HG03432 (cell line): ENCODE data around the gene SLC29A2.

ENCODE experiments used
- ATAC-seq: cut with Tn5 transposase; IDR thresholded peaks from one replicate; pipeline ENCODE4 v1.9.1; 2021; ENCODE audit warnings: mild to moderate bottlenecking, moderate library complexity; ENCODE audit not compliant: unreplicated experiment

Gene SLC29A2

DNA sequence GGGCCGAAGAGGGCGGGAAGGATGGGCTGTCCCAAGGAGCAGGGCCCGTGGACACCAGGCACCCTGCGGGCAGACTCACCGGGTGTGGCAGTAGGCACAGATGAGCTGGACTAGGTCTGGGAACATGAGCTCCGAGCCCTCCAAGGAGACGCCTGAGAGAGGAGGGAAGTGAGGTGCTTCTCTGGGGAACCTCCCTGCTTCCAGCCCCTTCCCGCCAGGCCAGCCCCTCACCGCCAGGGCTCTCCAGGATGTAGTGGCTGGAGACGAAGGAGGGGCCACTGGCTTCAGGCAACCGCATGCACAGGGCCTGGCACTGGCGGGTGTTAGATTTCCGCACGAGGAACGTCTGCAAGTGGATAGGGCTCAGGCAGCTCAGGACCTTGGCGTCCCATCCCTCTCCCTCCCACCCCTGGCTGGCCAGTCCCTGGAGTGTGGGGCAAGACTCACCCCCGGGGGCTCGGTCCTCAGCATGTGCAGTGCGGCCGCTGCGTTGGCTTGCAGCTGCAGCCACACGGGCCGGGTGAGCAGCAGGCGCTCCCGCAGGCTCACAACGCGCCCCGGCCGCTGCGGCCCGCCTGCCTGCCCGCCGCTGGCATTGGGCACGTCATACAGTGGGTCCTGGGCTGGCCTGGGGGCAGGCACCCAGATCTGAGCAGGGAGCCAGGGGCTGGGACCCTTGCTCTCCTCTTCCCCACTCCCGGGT is 35.9 kb downstream of the SLC29A2 start:
- no peak for ATAC-seq

DNA sequence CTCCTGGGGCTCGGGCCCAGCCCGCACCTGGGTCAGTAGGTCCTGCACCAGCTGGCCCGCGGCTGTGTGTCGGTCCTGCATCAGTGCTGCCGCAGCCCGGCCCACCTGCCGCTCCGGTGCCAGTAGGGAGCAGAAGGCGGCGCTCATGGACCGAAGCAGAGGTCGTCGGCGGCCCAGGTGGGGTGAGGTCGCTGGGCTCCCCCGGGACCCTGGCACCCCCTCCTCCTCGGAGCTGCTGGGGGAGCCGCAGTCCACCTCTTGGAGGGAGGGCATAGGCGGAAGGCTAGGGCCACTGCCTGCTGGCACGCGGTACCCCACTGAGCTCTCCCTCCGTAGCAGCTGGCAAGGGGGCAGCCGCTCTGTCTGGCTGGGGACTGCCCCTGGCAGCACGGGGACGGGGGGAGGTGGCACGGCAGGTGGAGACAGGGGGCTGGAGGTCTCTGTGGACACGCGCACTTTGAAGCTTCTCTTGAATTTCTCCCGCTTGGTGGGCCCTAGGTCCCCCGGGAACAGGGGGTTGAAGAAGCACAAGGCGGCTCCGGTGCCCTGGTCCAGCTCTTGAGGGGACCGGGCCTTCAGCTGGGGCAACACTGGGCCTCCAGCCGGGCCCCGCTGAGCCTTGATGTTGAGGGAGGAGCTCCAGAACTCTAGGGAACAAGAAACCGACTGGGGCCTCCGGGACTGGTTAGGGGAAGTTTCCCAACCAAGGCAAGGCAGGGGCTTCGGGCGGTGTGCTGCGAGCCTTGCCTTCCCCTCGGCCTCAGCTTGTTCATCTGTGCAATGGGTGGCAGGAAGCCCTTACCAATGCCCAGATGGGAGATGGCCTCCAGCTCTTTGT is 36.7 kb downstream of the SLC29A2 start:
- ATAC-seq = no peak

GRCh38 chr11:66333896-66334604 is 37.5 kb downstream of the SLC29A2 start:
- ATAC-seq = no peak

DNA sequence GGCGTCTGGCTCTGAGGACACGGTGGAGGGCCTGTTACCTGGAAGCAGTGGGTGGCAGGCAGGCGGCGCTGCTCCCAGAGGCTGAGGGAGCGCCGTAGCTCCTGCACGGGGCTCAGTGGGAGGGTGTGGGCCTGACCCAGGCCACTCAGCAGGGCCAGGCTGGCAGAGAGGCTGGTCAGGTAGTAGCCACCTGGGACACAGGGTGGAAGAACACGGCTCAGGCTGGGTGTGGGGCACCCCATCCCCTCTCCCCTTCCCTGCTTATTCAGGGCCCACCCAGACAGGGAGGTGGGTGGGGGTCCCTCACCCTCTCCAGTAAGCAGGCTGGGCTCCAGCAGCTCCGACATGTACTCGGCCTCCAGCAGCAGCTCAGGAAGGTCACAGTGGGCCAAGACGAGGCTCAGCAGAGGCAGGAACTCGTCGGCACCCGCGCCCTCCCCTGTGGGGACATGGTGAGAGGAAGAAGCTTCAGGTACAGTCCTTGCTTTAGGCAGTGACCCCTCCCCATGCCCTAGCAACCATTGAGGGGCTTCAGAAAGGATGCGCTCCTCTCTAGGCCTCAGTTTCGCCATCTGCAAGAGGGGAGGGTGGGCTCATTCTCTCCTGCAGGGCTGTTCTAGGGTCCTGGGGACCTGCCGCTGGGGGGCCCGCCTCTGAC is 38.2 kb downstream of the SLC29A2 start:
- ATAC-seq = no peak

DNA sequence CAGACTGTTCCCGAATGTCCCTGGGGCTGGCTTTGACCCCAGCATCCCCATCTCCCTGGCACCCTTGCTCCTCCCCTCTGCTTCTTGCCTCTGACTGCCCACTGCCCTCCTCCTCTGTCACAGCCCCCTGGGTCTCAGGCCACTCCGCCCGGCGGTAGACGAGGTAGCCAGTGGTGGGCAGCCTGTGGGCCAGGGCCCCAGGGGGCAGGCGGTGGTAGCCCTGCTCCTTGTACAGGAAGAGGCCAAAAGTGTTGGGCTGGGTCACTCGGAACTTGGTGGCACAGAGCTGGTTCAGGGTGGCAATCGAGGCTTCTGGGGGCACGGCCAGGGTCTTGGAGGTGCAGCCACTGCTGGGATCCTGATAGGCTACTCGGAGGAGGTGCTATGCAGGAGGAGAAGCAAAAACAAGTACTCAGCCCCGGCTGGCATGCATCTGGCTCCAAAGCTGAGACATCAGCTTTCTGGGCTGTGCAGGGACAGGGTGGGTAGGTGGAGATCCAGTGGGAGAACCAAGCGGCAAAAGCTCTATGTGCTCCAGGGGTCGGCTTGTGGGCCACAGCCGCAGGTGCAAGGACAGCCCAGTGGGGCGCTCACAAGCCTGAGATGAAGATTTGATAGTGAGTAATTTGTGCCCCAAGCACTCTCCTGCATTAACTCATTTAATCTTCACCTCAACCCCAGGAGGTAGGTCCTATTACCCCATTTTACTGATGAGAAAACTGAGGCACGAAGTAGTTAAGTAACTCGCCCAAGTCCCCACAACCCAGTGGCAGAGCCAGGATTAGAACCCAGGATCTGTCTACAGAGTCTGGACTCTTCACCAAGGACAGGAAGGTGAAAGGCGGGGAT is 39.0 kb downstream of the SLC29A2 start:
- no peak for ATAC-seq

DNA sequence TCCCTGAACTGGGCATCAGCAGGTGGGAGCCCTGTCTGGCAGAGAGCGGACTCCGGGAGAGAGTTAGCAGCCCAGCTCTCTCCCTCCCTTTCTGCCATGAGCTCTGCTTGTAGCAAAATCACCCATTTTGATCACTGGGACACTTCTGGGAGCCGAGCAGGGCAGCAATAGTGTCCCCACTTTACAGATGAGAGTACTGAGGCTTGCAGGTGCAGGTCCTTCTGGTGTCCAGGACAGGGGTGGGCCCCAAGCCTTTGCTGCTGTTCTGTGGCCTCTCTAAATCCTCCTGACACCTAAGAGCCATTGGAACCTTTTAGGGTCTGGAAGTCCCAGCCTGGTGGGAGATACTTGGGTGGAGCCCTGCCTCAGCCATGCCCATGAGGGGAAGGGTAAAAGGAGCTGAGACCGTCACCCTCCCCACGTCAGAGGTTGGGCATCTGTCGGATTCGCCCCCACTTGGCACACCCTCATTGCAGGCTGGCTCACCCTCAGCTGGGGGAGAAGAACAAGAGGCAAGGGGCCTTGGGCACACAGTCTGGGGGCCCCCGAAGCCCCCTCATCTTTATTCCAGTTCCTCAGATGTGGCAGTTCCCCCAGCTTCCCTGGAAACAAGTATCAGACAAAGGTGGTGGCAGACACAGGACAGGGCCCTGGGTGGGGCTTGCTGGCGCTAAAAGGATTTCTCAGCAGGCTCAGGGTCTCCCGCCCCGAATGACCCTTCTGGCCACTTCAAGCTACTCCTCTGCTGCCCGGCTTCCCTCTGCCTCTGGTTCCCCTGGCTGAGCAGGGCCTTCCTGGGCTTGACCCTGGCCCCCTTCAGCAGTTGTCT is 39.8 kb downstream of the SLC29A2 start:
- ATAC-seq = no peak

GRCh38 chr11:66330931-66331330 is 40.6 kb downstream of the SLC29A2 start:
- no peak for ATAC-seq

GRCh38 chr11:66329165-66329673 is 42.3 kb downstream of the SLC29A2 start:
- ATAC-seq = no peak

DNA sequence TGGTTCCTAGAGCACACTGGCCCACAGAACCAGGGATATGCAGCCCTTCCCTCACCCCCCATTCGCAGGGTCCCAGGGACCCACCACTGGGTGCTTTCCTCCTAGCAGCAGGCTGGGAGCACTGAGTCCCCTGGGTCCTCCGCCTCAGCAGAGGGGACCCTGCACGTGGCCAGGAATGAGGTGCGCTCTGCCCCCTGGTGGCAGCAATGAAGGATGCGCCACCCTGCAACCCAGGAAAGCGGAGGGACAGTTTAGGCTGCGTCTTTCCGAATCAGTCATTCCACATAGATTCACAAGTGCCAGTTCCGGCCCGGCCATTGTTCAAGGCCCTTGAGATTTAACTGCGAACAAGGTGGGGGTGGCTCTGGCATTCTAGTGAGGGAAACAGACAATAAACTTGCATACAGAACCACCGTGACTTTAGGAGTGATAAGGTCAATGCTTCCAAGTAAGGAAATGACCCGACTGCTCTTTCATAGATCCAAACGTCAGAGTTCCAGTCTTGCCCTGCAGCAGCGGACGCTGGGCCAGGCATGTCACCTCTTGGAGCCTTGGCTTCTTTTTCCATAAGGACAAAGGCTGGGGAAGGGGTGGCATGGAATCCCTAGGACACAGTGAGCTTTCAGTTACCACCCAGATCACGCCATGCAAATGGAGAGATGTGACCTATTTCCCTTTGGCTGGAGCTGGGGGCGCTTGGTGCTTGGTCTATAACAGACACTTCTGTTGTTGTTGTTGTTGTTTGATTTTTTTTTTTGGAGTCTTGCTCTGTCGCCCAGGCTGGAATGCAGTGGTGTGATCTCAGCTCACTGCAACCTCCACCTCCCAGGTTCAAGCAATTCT is 43.0 kb downstream of the SLC29A2 start:
- ATAC-seq = peak; percentile 70

- no peak for ATAC-seq
Observed at GRCh38 chr11:66328031-66328301, 43.6 kb downstream of the SLC29A2 start.

- no peak for ATAC-seq
Observed at GRCh38 chr11:66327171-66328030, 44.2 kb downstream of the SLC29A2 start.

GRCh38 chr11:66326261-66327111 is 45.1 kb downstream of the SLC29A2 start:
- ATAC-seq = no peak

DNA sequence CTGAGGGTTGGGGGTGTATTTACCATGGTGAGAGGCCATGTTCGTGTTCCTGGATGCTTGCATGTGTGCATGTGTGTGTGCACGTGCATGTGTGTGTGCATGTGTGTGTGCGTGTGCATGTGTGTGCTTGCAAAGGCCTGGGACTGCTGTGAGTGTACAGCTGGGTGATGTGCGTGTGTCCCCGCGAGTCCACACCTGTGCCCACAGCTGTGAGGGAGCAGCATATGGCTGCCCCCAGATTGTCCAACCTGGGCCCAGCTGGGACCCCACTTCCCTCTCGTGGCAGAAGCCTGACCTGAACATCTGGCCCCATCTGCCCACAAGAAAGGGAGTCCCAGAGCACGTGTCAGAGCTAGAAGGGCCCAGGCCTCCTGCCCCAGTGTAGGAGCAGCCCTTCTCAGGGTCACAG is 46.3 kb downstream of the SLC29A2 start:
- no peak for ATAC-seq

DNA sequence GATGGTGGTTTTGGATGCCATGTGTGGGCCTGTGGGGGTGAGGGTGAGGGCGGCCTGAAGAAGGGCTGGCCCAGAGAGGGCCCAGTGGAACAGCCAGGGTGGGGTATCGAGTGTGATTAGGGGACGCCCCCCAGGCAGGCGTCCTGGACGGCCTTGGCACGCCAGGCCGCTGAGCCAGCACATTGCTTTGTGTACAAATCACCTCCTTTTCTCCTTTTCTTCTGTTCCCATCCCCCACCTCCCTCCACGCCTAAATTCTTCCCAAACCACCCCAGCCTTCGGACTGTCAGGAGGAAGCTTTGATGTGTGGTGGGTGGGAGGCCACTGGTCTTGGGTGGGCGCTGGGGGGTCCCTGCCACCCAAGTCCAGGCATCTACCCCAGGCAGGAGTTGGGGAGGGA is 46.9 kb downstream of the SLC29A2 start:
- ATAC-seq = no peak

- no peak for ATAC-seq
Observed at GRCh38 chr11:66323684-66324083, 47.9 kb downstream of the SLC29A2 start.

DNA sequence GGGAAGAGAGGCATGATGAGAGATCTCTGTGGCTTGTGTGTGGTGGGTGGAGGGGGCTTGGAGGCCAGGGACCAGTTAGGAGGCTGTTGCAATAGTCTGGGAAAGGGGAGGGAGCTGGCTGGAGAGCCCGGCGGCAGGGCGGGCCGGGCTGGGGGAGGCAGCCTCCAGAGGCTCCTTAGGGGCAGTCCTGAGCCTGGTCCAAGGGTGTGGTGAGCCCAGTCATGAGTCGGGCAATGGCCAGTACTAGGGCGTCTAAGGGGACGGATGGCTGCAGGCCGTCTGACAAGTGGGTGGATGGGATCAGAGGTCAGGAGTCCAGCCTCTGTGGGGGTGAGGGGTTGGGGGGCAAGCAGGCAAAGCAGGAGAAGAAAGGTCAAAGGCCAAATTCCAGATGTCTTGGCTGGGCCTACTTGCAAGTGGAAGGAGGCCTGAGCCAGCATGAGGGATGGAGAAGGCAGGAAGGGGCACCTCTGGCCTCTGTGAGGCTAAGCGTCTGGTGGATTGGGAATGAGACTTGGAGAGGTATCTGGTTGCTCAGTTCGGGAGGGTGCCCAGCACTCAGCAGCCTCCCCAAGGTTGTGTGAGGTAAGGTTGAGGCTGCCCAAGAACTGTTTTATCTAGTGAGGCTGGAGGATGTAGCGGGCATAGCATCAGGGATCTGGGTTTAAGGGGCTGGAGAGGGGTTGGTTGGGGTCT is 48.7 kb downstream of the SLC29A2 start:
- ATAC-seq = no peak
